Epithelial cell of proximal tubule (primary cell): ENCODE results near the gene CALML3. TPM values are rescaled to one million over a fixed set of nuclear protein-coding genes. Genes with fewer than 3 reads are reported as not detected.

ENCODE experiments used
- DNase-seq: peaks from one replicate; pipeline ENCODE4 v3.0.0-alpha.2; 2011; ENCODE audit warnings: low read depth
- H3K4me3 ChIP-seq: 2 replicates; pipeline ENCODE4 v1.5.1; 2011; ENCODE audit warnings: low read depth, mild to moderate bottlenecking, low read length
- total RNA-seq: library from RNA; depleted of rRNA; stranded (reverse); fragments of >200 nt; gene quantifications from 2 replicates; pipeline ENCODE4 v1.2.3, GENCODE V29; 2015
- TF ChIP-seq, protein P1 (sequence below): conservative IDR thresholded peaks from 2 replicates; pipeline ENCODE4 v1.5.1; 2012; ENCODE audit warnings: low read depth, mild to moderate bottlenecking, low read length

The CALML3 gene
- total RNA-seq, 1 donor from 2014 or later, result not detected

DNA sequence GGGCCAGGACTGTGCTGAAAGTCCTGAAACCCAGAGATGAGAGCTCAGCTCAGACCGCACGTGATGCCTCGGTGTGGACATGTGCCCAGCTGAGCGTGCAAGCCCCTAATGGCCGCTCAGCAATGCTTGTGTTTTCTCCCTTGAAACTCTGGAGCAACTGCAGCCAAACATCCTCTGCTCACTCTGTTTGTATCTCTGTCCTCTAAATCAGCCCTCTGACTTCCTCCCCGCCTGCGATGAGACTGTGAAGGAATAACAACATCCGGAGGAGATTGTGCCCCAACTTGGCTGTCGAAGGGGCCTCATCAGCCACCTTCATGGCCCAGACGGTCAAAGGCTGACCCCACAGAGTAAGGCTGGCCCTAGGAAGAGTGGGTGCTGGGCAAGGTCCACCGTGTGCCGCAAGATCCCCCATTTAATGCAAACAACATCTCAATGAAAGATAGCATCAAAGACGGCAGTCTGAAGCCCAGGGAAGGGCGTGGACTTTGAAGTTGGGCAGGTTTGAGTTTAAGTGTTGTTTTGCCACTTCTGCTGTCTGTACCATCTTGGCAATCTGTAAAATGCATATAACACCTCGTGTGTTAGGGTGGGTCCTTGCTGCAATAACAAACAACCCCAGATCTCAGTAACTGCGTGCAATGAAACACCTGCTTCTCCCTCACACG, 39.9 kb downstream of the CALML3 start:
- no peak overlapping the region for H3K4me3 ChIP-seq
- DNase-seq, result no peak
- TF ChIP-seq, protein P1, sequence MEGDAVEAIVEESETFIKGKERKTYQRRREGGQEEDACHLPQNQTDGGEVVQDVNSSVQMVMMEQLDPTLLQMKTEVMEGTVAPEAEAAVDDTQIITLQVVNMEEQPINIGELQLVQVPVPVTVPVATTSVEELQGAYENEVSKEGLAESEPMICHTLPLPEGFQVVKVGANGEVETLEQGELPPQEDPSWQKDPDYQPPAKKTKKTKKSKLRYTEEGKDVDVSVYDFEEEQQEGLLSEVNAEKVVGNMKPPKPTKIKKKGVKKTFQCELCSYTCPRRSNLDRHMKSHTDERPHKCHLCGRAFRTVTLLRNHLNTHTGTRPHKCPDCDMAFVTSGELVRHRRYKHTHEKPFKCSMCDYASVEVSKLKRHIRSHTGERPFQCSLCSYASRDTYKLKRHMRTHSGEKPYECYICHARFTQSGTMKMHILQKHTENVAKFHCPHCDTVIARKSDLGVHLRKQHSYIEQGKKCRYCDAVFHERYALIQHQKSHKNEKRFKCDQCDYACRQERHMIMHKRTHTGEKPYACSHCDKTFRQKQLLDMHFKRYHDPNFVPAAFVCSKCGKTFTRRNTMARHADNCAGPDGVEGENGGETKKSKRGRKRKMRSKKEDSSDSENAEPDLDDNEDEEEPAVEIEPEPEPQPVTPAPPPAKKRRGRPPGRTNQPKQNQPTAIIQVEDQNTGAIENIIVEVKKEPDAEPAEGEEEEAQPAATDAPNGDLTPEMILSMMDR, result no peak

DNA sequence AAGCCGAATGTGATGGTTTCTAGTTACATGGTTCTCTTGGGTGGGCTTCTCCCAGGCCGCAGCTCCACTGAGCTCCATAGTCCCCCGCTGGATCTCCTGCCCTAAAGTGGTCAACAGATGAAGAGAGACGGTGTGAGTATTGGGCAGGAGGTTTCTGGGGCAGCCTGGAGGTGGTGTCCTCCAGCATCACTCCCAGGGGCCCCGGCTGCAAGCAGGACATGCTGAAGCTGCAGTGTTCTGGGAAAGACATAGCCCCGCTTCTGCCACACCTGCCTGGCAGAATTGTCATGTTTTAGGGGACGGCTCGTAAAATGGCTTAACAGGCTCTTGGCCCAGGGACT, 40.4 kb downstream of the CALML3 start:
- TF ChIP-seq, protein P1, result no peak
- DNase-seq, result no peak
- no peak overlapping the region for H3K4me3 ChIP-seq

DNA sequence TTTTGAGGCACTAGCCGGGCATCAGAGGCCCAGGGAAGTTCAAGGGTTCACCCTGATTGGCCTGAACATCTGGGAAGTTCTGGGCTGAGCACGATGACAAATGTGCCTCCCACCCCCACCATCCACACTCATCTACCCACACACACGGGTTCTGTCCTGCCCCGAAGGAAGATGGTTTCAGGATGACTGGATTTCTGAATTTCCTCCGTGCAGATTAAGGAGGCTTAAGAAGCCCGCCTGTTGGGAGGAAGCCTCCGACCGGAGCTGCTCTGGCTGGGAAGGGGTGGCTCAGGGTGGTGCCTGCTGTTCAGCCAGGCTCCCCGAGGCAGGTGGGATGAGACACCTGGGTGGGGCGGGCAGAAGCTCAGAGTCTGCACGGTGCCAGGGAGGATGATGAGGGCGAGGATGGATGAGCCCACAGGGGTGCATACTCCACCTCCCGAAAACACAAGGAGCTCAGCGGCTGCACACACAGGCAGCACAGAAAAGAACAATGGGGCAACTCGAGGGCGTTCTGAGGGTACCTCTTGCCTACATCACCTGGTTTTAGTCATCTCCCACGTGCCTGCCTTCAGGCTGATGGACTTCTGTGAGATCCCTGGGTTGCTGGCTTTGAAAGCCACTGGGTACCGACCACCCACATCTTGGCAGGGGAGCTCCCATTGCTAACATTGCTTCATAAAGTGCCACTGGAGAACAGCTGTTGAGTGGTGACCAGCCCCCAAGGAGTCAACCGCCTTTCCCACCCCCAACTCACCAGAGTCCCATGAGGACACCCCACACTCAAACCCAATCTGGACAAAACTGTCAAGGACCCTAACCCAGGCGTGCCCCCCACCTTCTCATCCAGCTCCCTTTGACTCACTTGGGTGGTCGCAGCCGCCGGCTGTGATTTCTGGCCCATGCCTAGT, 41.2 kb downstream of the CALML3 start:
- no peak for DNase-seq
- H3K4me3 ChIP-seq, result no peak overlapping the region
- TF ChIP-seq, protein P1, result no peak

DNA sequence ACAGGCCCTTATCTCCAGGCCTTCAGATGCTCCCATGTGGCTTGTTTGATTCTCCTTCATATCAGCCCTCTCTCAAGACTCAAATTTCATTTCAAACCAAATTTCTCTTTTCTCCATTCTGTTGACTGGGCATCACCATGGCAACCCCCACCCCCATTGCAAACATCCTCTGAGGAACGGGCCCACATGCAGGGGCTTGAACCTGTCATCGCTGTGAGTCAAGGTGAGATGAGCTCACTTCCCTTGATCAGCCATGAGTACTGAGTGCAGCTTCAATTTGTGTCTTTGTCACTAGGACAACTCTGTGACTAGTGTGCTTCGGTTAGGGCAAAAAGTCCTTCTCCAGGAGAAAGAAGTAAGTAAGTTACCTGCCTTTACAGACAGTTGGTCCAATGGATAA, 41.9 kb downstream of the CALML3 start:
- TF ChIP-seq, protein P1, result no peak
- no peak overlapping the region for H3K4me3 ChIP-seq
- DNase-seq, result no peak

DNA sequence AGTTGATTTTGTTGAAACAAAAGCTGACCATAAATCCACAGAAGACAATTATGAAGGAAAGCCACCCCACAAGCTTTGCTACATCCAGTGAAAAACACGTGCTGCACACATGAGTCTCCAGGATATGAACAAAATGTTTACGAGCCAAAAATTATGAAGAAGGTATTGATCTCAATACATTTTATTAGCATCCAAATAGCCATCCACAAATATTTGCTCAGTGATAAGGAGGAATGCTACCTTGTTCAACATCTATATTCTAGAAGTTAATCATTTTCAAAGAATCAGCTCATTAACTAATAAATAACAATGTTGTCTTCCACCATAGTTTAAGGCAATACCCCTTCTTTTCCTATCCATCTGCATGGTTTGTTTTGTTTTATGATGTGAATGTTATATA, 42.7 kb downstream of the CALML3 start:
- no peak overlapping the region for H3K4me3 ChIP-seq
- no peak for DNase-seq
- TF ChIP-seq, protein P1, result no peak

DNA sequence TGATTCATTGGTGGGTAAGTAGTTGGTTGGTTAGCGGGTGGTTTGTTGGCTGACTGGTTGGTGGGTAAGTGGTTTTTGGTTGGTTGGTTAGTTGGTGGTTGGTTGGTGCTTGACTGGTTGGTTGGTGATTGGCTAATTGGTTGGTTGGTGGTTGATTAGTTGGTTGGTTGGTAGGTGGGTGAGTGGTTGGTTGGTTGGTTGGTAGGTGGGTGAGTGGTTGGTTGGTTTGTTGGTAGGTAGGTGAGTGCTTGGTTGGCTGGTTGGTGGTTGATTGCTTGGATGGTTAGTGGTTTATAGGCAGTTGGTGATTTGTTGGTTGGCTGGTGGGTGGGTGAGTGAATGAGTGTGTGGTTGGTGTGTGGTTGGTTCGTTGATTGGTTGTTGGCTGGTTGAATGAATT, 44.2 kb downstream of the CALML3 start:
- no peak overlapping the region for H3K4me3 ChIP-seq
- DNase-seq, result no peak
- TF ChIP-seq, protein P1, result no peak
